Panc1 (cell line): ENCODE data around the gene ACTBL2. TPM values are rescaled to one million over a fixed set of nuclear protein-coding genes. Genes with fewer than 3 reads are reported as not detected.
A peak's percentile ranks its signal among the peaks of the same experiment; 100 is the strongest.

ENCODE experiments used
- ATAC-seq: fragments of 200-7000 bp; cut with Tn5 transposase; 2 replicates; pipeline ENCODE4 v1.9.1; 2020; ENCODE audit warnings: mild to moderate bottlenecking, moderate library complexity
- BruUV-seq: library from RNA; stranded (reverse); fragments of 400-500 nt; replicated peaks from 2 replicates; lab custom pipeline; 2021; lab: Mats Ljungman, UMichigan
- CTCF ChIA-PET: fragments of 300-600 bp; sonication (Branson Sonifier 250); formaldehyde crosslinking; loops from one replicate; lab custom pipeline; 2022; ENCODE audit warnings: antibody characterized with exemption; lab: Charles Lee
- POLR2A ChIA-PET: fragments of 300-600 bp; sonication (Branson Sonifier 250); formaldehyde crosslinking; loops from one replicate; lab custom pipeline; 2022; ENCODE audit warnings: antibody characterized with exemption; lab: Charles Lee
- DNase-seq: peaks from one replicate; pipeline ENCODE4 v3.0.0-alpha.2; 2010; ENCODE audit warnings: low read depth, low spot score
- H3K27ac ChIP-seq: 2 replicates; pipeline ENCODE4 v1.5.1; 2011; ENCODE audit warnings: mild to moderate bottlenecking, low read length, inconsistent platforms
- H3K27me3 ChIP-seq: fragments of 200-500 bp; sonication (Bioruptor generic); 2 replicates; pipeline ENCODE4 v1.6.0; 2014; ENCODE audit warnings: low read length, inconsistent platforms; ENCODE audit not compliant: control insufficient read depth, insufficient read depth
- H3K36me3 ChIP-seq: fragments of 200-500 bp; sonication (Bioruptor generic); 2 replicates; pipeline ENCODE4 v1.5.1; 2014; ENCODE audit warnings: inconsistent platforms, mild to moderate bottlenecking, low read length, moderate library complexity; ENCODE audit not compliant: control insufficient read depth, insufficient read depth
- H3K4me1 ChIP-seq: 2 replicates; pipeline ENCODE4 v1.5.1; 2011; ENCODE audit warnings: inconsistent platforms, mild to moderate bottlenecking, low read length, moderate library complexity; ENCODE audit not compliant: control insufficient read depth, insufficient read depth
- H3K4me3 ChIP-seq, 2 experiments: 2 replicates each; pipeline ENCODE4 v1.5.1; 2011 to 2012; ENCODE audit warnings: low read depth in 2 of 2, low read length in 2 of 2, mild to moderate bottlenecking in 2 of 2, inconsistent platforms in 1 of 2, moderate library complexity in 1 of 2
- H3K9me3 ChIP-seq: fragments of 200-500 bp; sonication (Bioruptor generic); 2 replicates; pipeline ENCODE4 v1.5.1; 2014; ENCODE audit warnings: low read depth, mild to moderate bottlenecking, inconsistent platforms, low read length, moderate library complexity; ENCODE audit not compliant: control insufficient read depth, insufficient read depth
- POLR2AphosphoS5 ChIP-seq: IDR thresholded peaks from 2 replicates; pipeline ENCODE4 v1.6.1; 2012; ENCODE audit warnings: mild to moderate bottlenecking, low read depth, low read length, moderate library complexity
- SIN3A ChIP-seq: IDR thresholded peaks from 2 replicates; pipeline ENCODE4 v1.6.1; 2012; ENCODE audit warnings: low read depth, mild to moderate bottlenecking, low read length, moderate library complexity, borderline replicate concordance; ENCODE audit not compliant: insufficient read depth
- TCF7L2 ChIP-seq: IDR thresholded peaks from 2 replicates; pipeline ENCODE4 v1.6.1; 2011; ENCODE audit warnings: mild to moderate bottlenecking, low read depth, low read length, inconsistent platforms
- in situ Hi-C: cut with HindIII; loops from 2 replicates; pipeline ENCODE4 v1.10.0; 2016; ENCODE audit warnings: low sequenced_read_pairs, low pct_unique_long_range_greater_than_20kb
- intact Hi-C: fragments of 100-400 bp; cut with micrococcal nuclease; formaldehyde crosslinking; loops from one replicate; pipeline ENCODE4 v1.10.0; 2022; ENCODE audit not compliant: unreplicated experiment
- total RNA-seq: library from RNA; stranded (reverse); gene quantifications from one replicate; pipeline ENCODE4 v1.2.1, GENCODE V29; 2021; ENCODE audit not compliant: unreplicated experiment
- TF ChIP-seq, protein P1 (sequence below), 2 experiments: IDR thresholded peaks; 2 replicates each; pipeline ENCODE4 v1.6.1; 2011 to 2012; ENCODE audit warnings: low read depth in 2 of 2, control low read depth in 1 of 2, low read length in 1 of 2, mild to moderate bottlenecking in 1 of 2, moderate library complexity in 1 of 2; ENCODE audit not compliant: insufficient read depth in 1 of 2
- TF ChIP-seq, protein P2 (sequence below): fragments of 450-650 bp; IDR thresholded peaks from 2 replicates; pipeline ENCODE4 v1.5.1; 2017; ENCODE audit warnings: mild to moderate bottlenecking

ACTBL2 gene
- total RNA-seq, 1 experiment from 2014 or later = not detected

DNA sequence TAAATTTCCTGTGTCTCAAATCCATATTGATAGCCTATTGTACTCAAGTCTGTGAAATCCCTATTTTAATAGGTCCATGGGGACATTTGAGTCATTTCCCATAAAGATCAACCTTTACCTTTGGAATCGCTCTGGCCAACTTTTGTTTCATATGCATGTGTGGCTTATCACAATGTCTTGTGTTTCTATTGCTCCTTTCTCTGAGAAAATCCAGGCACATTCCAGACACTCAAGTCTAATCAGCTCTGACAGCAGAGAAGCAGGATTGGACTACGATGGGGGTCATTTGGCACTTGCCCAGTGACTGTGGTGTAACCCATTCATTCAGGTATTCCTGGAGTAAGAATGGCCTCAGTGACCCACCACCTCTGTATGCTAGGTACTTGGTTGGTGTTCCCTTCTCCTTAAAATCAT is 48.4 kb downstream of the ACTBL2 start:
- ATAC-seq = no peak
- ChIA-PET CTCF (no interaction called here), POLR2A (no interaction called here)
- DNase-seq = no peak
- intact Hi-C loops = no loop called here
- BruUV-seq = no TSS peak
- peaks cover 11% of the 10 kb centered on the region; the same call in 1 of the 2 replicates for H3K4me1 ChIP-seq
- no peaks in the 10 kb centered on the region; the same call in 1 of the 2 replicates for H3K9me3 ChIP-seq
- TF ChIP-seq, protein P1, sequence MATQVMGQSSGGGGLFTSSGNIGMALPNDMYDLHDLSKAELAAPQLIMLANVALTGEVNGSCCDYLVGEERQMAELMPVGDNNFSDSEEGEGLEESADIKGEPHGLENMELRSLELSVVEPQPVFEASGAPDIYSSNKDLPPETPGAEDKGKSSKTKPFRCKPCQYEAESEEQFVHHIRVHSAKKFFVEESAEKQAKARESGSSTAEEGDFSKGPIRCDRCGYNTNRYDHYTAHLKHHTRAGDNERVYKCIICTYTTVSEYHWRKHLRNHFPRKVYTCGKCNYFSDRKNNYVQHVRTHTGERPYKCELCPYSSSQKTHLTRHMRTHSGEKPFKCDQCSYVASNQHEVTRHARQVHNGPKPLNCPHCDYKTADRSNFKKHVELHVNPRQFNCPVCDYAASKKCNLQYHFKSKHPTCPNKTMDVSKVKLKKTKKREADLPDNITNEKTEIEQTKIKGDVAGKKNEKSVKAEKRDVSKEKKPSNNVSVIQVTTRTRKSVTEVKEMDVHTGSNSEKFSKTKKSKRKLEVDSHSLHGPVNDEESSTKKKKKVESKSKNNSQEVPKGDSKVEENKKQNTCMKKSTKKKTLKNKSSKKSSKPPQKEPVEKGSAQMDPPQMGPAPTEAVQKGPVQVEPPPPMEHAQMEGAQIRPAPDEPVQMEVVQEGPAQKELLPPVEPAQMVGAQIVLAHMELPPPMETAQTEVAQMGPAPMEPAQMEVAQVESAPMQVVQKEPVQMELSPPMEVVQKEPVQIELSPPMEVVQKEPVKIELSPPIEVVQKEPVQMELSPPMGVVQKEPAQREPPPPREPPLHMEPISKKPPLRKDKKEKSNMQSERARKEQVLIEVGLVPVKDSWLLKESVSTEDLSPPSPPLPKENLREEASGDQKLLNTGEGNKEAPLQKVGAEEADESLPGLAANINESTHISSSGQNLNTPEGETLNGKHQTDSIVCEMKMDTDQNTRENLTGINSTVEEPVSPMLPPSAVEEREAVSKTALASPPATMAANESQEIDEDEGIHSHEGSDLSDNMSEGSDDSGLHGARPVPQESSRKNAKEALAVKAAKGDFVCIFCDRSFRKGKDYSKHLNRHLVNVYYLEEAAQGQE (IDR thresholded peaks at IDR 0.05; ENCODE audit: insufficient read depth in 1 of 2, low read depth in 2 of 2, low read length in 1 of 2) = no peak
- TF ChIP-seq SIN3A = no peak
- TF ChIP-seq, protein P2, sequence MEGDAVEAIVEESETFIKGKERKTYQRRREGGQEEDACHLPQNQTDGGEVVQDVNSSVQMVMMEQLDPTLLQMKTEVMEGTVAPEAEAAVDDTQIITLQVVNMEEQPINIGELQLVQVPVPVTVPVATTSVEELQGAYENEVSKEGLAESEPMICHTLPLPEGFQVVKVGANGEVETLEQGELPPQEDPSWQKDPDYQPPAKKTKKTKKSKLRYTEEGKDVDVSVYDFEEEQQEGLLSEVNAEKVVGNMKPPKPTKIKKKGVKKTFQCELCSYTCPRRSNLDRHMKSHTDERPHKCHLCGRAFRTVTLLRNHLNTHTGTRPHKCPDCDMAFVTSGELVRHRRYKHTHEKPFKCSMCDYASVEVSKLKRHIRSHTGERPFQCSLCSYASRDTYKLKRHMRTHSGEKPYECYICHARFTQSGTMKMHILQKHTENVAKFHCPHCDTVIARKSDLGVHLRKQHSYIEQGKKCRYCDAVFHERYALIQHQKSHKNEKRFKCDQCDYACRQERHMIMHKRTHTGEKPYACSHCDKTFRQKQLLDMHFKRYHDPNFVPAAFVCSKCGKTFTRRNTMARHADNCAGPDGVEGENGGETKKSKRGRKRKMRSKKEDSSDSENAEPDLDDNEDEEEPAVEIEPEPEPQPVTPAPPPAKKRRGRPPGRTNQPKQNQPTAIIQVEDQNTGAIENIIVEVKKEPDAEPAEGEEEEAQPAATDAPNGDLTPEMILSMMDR = no peak
- TF ChIP-seq POLR2AphosphoS5 = no peak
- no peak for TF ChIP-seq TCF7L2
- H3K27ac ChIP-seq = peak overlapping the region; percentile 80; the same call in 1 of the 2 replicates
- in situ Hi-C loops = no loop called here
- H3K36me3 ChIP-seq = no peaks in the 10 kb centered on the region
- H3K27me3 ChIP-seq = no peaks in the 10 kb centered on the region
- H3K4me3 ChIP-seq = no peak overlapping the region

DNA sequence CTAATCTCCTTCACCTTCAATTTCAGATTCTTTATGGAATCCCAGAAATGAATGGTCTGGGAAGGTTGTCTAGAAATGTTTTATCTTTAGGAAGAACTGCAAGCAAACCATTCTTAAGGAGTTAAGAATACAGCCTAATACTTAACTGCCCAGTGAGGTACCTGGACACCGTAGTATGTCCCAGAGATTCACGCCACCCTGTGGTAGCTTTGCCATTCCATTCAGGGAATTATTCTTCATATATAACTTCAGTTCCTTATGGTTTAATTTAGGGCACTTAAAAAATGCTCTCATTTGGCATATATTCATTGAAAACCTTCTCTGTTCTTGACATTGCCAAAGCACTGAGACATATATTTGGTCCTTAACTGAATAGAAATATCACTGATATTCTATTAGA is 49.7 kb downstream of the ACTBL2 start:
- Histone ChIP-seq H3K9me3 (no peaks in the 10 kb centered on the region; the same call in 1 of the 2 replicates), H3K4me3 (no peak overlapping the region), H3K4me1 (peaks cover 11% of the 10 kb centered on the region; the same call in 1 of the 2 replicates), H3K27ac (peak overlapping the region; percentile 80; the same call in 1 of the 2 replicates), H3K36me3 (no peaks in the 10 kb centered on the region), H3K27me3 (no peaks in the 10 kb centered on the region)
- no peak for DNase-seq
- ChIA-PET POLR2A (no interaction called here), CTCF (no interaction called here)
- intact Hi-C loops (no loop called here), in situ Hi-C loops (no loop called here)
- no peak for ATAC-seq
- BruUV-seq = no TSS peak
- TF ChIP-seq, protein P2 = peak; percentile 3; the same call in 1 of the 2 replicates
- TF ChIP-seq POLR2AphosphoS5 = no peak
